ENCODE results near the gene MEIS2.

MEIS2 gene

DNA sequence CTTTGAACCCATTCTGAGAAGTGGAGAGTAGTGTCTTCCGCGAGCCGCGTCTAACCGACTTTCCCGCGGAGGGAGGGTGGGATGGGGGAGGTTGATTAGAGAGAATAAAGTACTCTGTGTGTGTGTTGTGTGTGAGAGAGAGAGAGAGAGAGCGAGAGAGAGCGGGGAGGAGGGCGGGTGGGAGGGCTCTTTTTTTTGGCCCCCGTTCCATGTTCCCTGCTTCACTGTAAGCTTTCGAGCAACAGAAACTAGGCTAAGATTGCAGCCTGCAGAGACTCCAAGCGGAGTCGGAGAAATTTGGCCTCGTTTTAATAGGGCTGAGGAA lies 1.6 kb upstream of the MEIS2 start:
- TF ChIP-seq USF1 (IDR thresholded peaks at IDR 0.05) (no peak), RAD21 (IDR thresholded peaks at IDR 0.05; ENCODE audit: low read depth) (no peak), TAF1 (IDR thresholded peaks at IDR 0.05; ENCODE audit: low read depth) (no peak), ZBTB7A (IDR thresholded peaks at IDR 0.05; ENCODE audit: low read depth) (no peak)

DNA sequence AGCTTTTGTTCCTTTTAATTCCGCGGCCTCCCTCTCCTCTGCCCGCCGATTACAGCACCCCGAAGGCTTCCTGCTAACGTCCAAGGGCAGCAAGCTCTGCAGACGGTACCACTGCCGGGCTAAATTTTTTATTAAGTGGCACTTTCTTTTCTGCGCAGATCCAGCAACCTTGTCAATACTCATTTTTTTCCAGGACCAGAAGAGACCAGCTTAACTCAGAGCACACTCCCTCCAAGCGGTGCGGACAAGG lies 542 bp upstream of the MEIS2 start:
- TF ChIP-seq, protein P1, sequence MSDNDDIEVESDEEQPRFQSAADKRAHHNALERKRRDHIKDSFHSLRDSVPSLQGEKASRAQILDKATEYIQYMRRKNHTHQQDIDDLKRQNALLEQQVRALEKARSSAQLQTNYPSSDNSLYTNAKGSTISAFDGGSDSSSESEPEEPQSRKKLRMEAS (IDR thresholded peaks at IDR 0.05), result no peak
- TF ChIP-seq FOXM1 (IDR thresholded peaks at IDR 0.05; ENCODE audit: borderline replicate concordance, low read depth) (no peak), EGR1 (IDR thresholded peaks at IDR 0.05) (no peak), RAD21 (IDR thresholded peaks at IDR 0.05; ENCODE audit: low read depth) (no peak), CREB1 (IDR thresholded peaks at IDR 0.05; ENCODE audit: low read depth) (no peak), EP300 (IDR thresholded peaks at IDR 0.05; ENCODE audit: borderline replicate concordance) (no peak), NFIC (IDR thresholded peaks at IDR 0.05) (no peak), YY1 (IDR thresholded peaks at IDR 0.05; ENCODE audit: low read depth) (no peak), CEBPB (IDR thresholded peaks at IDR 0.05) (no peak), TAF1 (IDR thresholded peaks at IDR 0.05; ENCODE audit: low read depth) (no peak), REST (IDR thresholded peaks at IDR 0.05; ENCODE audit: low read depth) (no peak), ZBTB7A (IDR thresholded peaks at IDR 0.05; ENCODE audit: low read depth) (no peak), USF1 (IDR thresholded peaks at IDR 0.05) (no peak), TCF12 (IDR thresholded peaks at IDR 0.05; ENCODE audit: low read depth) (no peak), TEAD4 (IDR thresholded peaks at IDR 0.05) (no peak)

DNA sequence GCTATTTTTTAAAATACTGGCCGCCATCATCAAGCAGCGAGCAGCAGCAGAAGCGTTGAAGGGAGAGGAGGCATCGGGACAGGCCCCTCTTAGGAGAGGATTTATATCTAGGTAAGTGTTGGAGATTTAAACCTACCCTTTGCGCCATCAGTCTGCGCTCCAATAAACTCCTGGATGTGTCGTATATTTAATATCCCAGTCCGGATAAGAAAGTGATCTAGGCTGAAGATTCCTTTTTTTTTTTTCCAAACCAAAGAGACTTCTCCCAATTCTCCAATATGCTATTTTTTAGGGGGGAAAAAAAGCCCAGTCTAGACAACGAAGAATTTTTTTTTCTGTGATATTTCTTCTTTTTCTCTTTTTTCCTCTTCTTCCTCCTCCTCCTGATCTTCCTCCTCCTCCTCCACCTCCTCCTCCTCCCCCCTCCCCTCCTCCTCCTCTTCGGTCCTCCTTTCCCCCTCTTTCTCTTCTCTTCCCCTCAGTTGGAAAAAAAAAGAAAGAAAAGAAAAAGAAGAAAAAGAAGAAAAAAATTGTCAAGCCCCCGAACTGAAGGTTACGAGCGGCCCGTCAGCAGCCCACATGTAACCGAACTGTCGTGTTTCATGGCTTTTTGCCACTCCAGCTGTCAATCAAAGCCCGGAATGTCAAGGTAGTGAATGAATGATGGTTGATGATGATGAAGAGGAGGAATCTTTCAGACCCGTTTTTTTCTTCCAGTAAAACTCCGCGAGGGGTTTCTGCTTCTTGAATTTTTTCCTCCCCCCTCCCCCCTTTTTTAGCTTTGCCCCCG lies 835 bp downstream of the MEIS2 start:
- TF ChIP-seq REST (IDR thresholded peaks at IDR 0.05; ENCODE audit: low read depth) (no peak), YY1 (IDR thresholded peaks at IDR 0.05; ENCODE audit: low read depth) (no peak), EGR1 (IDR thresholded peaks at IDR 0.05) (no peak), USF1 (IDR thresholded peaks at IDR 0.05) (no peak), CREB1 (IDR thresholded peaks at IDR 0.05; ENCODE audit: low read depth) (no peak), TEAD4 (IDR thresholded peaks at IDR 0.05) (no peak), TCF12 (IDR thresholded peaks at IDR 0.05; ENCODE audit: low read depth) (no peak), RAD21 (IDR thresholded peaks at IDR 0.05; ENCODE audit: low read depth) (no peak), ZBTB7A (IDR thresholded peaks at IDR 0.05; ENCODE audit: low read depth) (no peak), EP300 (IDR thresholded peaks at IDR 0.05; ENCODE audit: borderline replicate concordance) (no peak), FOXM1 (IDR thresholded peaks at IDR 0.05; ENCODE audit: borderline replicate concordance, low read depth) (no peak), TAF1 (IDR thresholded peaks at IDR 0.05; ENCODE audit: low read depth) (no peak), CEBPB (IDR thresholded peaks at IDR 0.05) (no peak), NFIC (IDR thresholded peaks at IDR 0.05) (no peak)
- TF ChIP-seq, protein P1 (IDR thresholded peaks at IDR 0.05), result no peak

GRCh38 chr15:37098468-37099318 lies 1.7 kb downstream of the MEIS2 start:
- TF ChIP-seq TEAD4 (IDR thresholded peaks at IDR 0.05), result no peak

GRCh38 chr15:37097144-37097919 lies 3.0 kb downstream of the MEIS2 start:
- TF ChIP-seq EGR1 (IDR thresholded peaks at IDR 0.05) (no peak), YY1 (IDR thresholded peaks at IDR 0.05; ENCODE audit: low read depth) (no peak), TAF1 (IDR thresholded peaks at IDR 0.05; ENCODE audit: low read depth) (no peak), FOXM1 (IDR thresholded peaks at IDR 0.05; ENCODE audit: borderline replicate concordance, low read depth) (no peak), ZBTB7A (IDR thresholded peaks at IDR 0.05; ENCODE audit: low read depth) (no peak), NFIC (IDR thresholded peaks at IDR 0.05) (no peak)
- TF ChIP-seq, protein P1 (IDR thresholded peaks at IDR 0.05), result no peak

All from Ishikawa (cell line).